ENCODE results near the gene LSM11. TPM values are rescaled to one million over a fixed set of nuclear protein-coding genes. Genes with fewer than 3 reads are reported as not detected.
A peak's percentile ranks its signal among the peaks of the same experiment; 100 is the strongest.
"Not testable (repeated sequence)": the region's sequence is repeated elsewhere in the genome, so short reads cannot be mapped to it uniquely, and the experiment has no call there.

The LSM11 gene
- total RNA-seq, 1 donor from 2014 or later, result 3.9 TPM

DNA sequence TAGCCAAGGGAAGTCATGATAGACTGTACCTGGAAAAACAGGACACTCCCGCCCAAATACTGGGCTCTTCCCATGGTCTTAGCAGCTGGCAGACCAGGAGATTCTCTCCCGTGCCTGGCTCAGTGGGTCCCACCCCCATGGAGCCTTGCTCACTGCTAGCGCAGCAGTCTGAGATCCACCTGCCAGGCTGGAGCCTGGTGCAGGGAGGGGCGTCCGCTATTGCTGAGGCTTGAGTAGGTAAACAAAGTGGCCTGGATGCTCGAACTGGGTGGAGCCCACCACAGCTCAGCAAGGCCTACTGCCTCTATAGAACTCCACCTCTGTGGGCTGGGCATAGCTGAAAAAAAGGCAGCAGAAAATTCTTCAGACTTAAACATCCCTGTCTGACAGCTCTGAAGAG lies 22.4 kb upstream of the LSM11 start:
- DNase-seq (ENCODE audit: low read depth), result no peak
- TF ChIP-seq, protein P1, sequence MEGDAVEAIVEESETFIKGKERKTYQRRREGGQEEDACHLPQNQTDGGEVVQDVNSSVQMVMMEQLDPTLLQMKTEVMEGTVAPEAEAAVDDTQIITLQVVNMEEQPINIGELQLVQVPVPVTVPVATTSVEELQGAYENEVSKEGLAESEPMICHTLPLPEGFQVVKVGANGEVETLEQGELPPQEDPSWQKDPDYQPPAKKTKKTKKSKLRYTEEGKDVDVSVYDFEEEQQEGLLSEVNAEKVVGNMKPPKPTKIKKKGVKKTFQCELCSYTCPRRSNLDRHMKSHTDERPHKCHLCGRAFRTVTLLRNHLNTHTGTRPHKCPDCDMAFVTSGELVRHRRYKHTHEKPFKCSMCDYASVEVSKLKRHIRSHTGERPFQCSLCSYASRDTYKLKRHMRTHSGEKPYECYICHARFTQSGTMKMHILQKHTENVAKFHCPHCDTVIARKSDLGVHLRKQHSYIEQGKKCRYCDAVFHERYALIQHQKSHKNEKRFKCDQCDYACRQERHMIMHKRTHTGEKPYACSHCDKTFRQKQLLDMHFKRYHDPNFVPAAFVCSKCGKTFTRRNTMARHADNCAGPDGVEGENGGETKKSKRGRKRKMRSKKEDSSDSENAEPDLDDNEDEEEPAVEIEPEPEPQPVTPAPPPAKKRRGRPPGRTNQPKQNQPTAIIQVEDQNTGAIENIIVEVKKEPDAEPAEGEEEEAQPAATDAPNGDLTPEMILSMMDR (IDR thresholded peaks at IDR 0.05; ENCODE audit: insufficient read depth, low read length, poor library complexity, severe bottlenecking), result no peak
- no peaks in the 10 kb centered on the region for H3K27me3 ChIP-seq (ENCODE audit: control insufficient read depth, insufficient read depth, low read length)
- no peaks in the 10 kb centered on the region for H3K36me3 ChIP-seq (ENCODE audit: control insufficient read depth, insufficient read depth, low read length)
- no peak overlapping the region for H3K4me3 ChIP-seq (ENCODE audit: low read depth, low read length)

DNA sequence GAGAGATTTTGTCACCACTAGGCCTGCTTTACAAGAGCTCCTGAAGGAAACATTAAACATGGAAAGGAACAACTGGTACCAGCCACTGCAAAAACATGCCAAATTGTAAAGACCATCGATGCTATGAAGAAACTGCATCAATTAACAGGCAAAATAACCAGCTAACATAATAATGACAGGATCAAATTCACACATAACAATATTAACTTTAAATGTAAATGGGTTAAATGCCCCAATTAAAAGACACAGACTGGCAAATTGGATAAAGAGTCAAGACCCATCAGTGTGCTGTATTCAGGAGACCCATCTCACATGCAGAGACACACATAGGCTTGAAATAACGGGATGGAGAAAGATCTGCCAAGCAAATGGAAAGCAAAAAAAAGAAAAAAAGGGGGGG lies 20.6 kb upstream of the LSM11 start:
- not testable (repeated sequence) for H3K27me3 ChIP-seq (ENCODE audit: control insufficient read depth, insufficient read depth, low read length); DNase-seq (ENCODE audit: low read depth); H3K36me3 ChIP-seq (ENCODE audit: control insufficient read depth, insufficient read depth, low read length); H3K4me3 ChIP-seq (ENCODE audit: low read depth, low read length)

DNA sequence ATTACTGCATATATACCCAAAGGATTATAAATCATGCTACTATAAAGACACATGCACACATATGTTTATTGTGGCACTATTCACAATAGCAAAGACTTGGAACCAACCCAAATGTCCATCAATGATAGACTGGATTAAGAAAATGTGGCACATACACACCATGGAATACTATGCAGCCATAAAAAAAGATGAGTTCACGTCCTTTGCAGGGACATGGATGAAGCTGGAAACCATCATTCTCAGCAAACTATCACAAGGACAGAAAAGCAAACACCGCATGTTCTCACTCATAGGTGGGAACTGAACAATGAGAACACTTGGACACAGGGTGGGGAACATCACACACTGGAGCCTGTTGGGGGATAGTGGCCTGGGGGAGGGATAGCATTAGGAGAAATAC lies 16.9 kb upstream of the LSM11 start:
- not testable (repeated sequence) for H3K36me3 ChIP-seq (ENCODE audit: control insufficient read depth, insufficient read depth, low read length)

DNA sequence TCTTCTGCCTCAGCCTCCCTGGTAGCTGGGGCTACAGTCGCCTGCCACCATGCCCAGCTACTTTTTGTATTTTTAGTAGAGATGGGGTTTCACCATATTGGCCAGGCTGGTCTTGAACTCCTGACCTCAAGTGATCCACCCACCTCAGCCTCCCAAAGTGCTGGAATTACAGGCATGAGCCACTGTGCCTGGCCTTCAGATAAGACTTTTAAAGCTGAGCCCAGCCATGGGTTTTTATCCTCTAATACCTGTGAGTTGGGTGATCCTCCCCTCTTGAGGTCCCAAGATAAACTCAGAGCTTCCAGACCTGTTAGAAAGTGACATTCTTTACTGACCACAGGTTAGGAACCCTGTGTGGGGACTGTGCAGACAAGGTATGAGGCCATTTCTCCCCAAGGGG lies 15.7 kb upstream of the LSM11 start:
- DNase-seq (ENCODE audit: low read depth); H3K27me3 ChIP-seq (ENCODE audit: control insufficient read depth, insufficient read depth, low read length); H3K4me3 ChIP-seq (ENCODE audit: low read depth, low read length); H3K36me3 ChIP-seq (ENCODE audit: control insufficient read depth, insufficient read depth, low read length): not testable (repeated sequence)

More for the DNA sequence above, 16.9 kb upstream of the LSM11 start:
- not testable (repeated sequence) for H3K27me3 ChIP-seq (ENCODE audit: control insufficient read depth, insufficient read depth, low read length); H3K4me3 ChIP-seq (ENCODE audit: low read depth, low read length); DNase-seq (ENCODE audit: low read depth)

DNA sequence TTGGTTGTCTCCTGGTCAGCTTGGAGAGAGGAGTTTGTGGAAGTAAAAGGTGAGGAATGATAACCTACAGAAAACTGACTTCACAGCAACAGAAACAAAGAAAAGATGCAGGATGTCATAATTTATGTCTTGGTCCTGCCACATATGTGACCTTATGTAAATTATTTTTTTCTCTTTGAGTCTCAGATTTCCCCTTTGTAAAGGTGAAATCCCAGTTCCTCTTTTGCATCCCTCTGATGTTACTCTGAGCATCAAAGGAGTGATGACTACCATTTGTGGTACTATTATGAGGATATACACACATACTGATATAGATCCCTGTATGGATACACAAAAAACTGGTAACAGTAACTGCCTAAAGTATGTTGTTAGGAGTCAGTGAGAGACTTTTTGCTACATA lies 13.7 kb upstream of the LSM11 start:
- Histone ChIP-seq H3K27me3 (ENCODE audit: control insufficient read depth, insufficient read depth, low read length) (no peaks in the 10 kb centered on the region), H3K4me3 (ENCODE audit: low read depth, low read length) (no peak overlapping the region), H3K36me3 (ENCODE audit: control insufficient read depth, insufficient read depth, low read length) (no peaks in the 10 kb centered on the region)
- TF ChIP-seq, protein P1 (IDR thresholded peaks at IDR 0.05; ENCODE audit: insufficient read depth, low read length, poor library complexity, severe bottlenecking), result no peak
- DNase-seq (ENCODE audit: low read depth), result no peak

DNA sequence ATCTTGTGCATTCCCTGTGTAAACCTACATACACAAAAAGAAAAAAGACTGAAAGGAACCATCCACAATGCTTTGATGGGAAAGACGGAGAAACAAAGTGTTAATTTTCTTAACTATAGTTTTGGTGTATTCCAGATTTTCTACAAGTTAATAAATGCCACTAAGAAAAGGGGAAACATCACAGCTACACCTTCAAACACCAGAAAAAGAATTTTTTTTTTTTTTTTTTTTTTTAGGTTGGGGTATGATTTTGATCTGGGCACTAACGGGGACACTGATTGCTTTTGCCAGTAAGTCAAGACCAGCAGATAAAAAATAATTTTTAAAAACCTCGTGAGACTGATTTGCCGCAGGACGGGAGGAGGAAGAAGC lies 12.6 kb upstream of the LSM11 start:
- Histone ChIP-seq H3K4me3 (ENCODE audit: low read depth, low read length) (peak overlapping the region; percentile 86), H3K36me3 (ENCODE audit: control insufficient read depth, insufficient read depth, low read length) (no peaks in the 10 kb centered on the region), H3K27me3 (ENCODE audit: control insufficient read depth, insufficient read depth, low read length) (no peaks in the 10 kb centered on the region)
- TF ChIP-seq, protein P1 (IDR thresholded peaks at IDR 0.05; ENCODE audit: insufficient read depth, low read length, poor library complexity, severe bottlenecking), result no peak
- no peak for DNase-seq (ENCODE audit: low read depth)

DNA sequence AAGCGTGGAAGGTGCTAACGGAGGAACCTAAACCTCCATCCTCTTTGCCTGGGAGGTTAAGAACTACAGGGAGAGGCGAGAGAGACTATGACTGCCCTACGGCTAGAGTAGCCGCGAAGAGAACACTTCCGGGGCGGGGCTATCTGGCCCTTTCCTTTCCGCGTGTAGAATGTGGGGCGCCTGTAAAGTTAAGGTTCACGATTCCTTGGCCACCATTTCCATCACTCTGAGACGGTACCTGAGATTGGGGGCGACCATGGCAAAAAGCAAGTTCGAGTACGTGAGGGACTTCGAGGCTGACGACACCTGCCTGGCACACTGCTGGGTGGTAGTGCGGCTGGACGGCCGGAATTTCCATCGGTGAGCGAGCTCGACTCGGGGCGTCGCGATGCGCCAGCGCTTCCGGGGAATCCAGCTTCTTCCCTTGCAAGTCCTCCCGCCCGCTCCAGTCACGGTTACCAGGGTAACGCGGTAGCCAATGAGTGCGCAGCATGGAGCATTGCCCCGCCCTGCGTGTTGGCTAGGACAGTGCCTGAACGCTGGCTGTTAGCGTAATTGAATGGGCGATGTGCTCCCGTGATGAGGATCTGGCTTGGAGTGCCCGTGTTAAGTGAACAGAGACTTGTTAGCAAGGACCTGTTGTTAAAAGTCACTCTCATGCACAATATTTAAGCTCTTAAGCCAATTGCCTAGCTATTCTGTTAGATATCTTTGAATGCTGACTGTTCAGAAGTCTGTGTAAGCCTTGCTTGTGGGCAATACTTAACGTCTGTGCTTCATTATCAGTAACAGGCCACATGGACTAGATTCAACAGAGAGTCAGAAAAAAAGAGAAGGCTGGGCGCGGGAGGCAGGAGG lies 12.0 kb upstream of the LSM11 start, which contains the start of gene THG1L:
THG1L (plus strand) TSS at position 149 of the 858 bp plus-strand sequence; CDS start at position 170, 21 bp downstream.
- Histone ChIP-seq H3K36me3 (ENCODE audit: control insufficient read depth, insufficient read depth, low read length) (no peaks in the 10 kb centered on the region), H3K27me3 (ENCODE audit: control insufficient read depth, insufficient read depth, low read length) (no peaks in the 10 kb centered on the region), H3K4me3 (ENCODE audit: low read depth, low read length) (peak within 1 kb of the TSS; percentile 86)
- TF ChIP-seq, protein P1 (IDR thresholded peaks at IDR 0.05; ENCODE audit: insufficient read depth, low read length, poor library complexity, severe bottlenecking), result no peak
- DNase-seq (ENCODE audit: low read depth), result peak; percentile 92

Data from kidney epithelial cell (primary cell).